SU-DHL-6 (cell line): ENCODE measurements around the gene FCMR.

Source experiments
- H2AFZ ChIP-seq: fragments of 200-600 bp; sonication (generic); 2 replicates; pipeline ENCODE4 v1.6.1; 2014; ENCODE audit warnings: low read depth, mild to moderate bottlenecking, moderate library complexity, mixed read lengths, antibody characterized with exemption, low read length; ENCODE audit not compliant: severe bottlenecking
- H3F3A ChIP-seq: fragments of 200-600 bp; shearing (Covaris generic); 2 replicates; pipeline ENCODE4 v1.6.0; 2016; ENCODE audit warnings: antibody characterized with exemption, mild to moderate bottlenecking; ENCODE audit not compliant: insufficient read depth
- H3K27ac ChIP-seq: fragments of 200-600 bp; sonication (generic); 2 replicates; pipeline ENCODE4 v1.5.1; 2016; ENCODE audit warnings: low read depth, mild to moderate bottlenecking, low read length, moderate library complexity, mixed read lengths
- H3K27me3 ChIP-seq: fragments of 200-600 bp; sonication (generic), shearing (Covaris generic); 2 replicates; pipeline ENCODE4 v1.6.0; 2014; ENCODE audit warnings: mild to moderate bottlenecking, low read length
- H3K36me3 ChIP-seq: fragments of 200-600 bp; sonication (generic); 2 replicates; pipeline ENCODE4 v1.6.1; 2014; ENCODE audit warnings: mild to moderate bottlenecking, low read length, mixed read lengths
- H3K4me2 ChIP-seq: fragments of 300-600, 200-600 bp; shearing (Covaris generic), sonication (generic); 2 replicates; pipeline ENCODE4 v1.6.0; 2014; ENCODE audit warnings: low read length, low read depth, mild to moderate bottlenecking; ENCODE audit not compliant: poor library complexity, severe bottlenecking
- H3K4me3 ChIP-seq: fragments of 200-600 bp; sonication (generic); 2 replicates; pipeline ENCODE4 v1.5.1; 2014; ENCODE audit warnings: antibody characterized with exemption, low read length, mild to moderate bottlenecking, mixed read lengths; ENCODE audit not compliant: insufficient read depth, poor library complexity, severe bottlenecking
- H3K79me2 ChIP-seq: fragments of 200-600 bp; sonication (generic); 2 replicates; pipeline ENCODE4 v1.6.1; 2014; ENCODE audit warnings: mild to moderate bottlenecking, low read length, moderate library complexity; ENCODE audit not compliant: insufficient read depth
- H3K9ac ChIP-seq: fragments of 200-600 bp; sonication (generic); 2 replicates; pipeline ENCODE4 v1.7.0; 2014; ENCODE audit warnings: mild to moderate bottlenecking, low read length
- H3K9me2 ChIP-seq: fragments of 200-600 bp; sonication (generic); replicated peaks from 2 replicates; pipeline ENCODE4 v1.6.1; 2014; ENCODE audit warnings: low read length; ENCODE audit not compliant: insufficient read depth
- H3K9me3 ChIP-seq: fragments of 200-600 bp; sonication (generic); 2 replicates; pipeline ENCODE4 v1.6.1; 2014; ENCODE audit warnings: low read length, mixed read lengths; ENCODE audit not compliant: insufficient read depth
- H4K20me1 ChIP-seq: fragments of 200-600 bp; sonication (generic); 2 replicates; pipeline ENCODE4 v1.6.1; 2014; ENCODE audit warnings: low read depth, mild to moderate bottlenecking, antibody characterized with exemption, low read length, moderate library complexity, mixed read lengths
- EZH2phosphoT487 ChIP-seq: fragments of 200-600 bp; sonication (generic), shearing (Covaris generic); conservative IDR thresholded peaks from 2 replicates; pipeline ENCODE4 v1.6.1; 2018; ENCODE audit warnings: mild to moderate bottlenecking, antibody characterized with exemption, low read length, moderate library complexity, mixed read lengths
- TF ChIP-seq, protein P1 (sequence below): fragments of 200-600 bp; sonication (generic); IDR thresholded peaks from one replicate; pipeline ENCODE4 v1.5.1; 2017; ENCODE audit warnings: antibody characterized with exemption, mild to moderate bottlenecking, low read length, moderate library complexity; ENCODE audit not compliant: insufficient read depth, poor library complexity, severe bottlenecking

FCMR gene

GRCh38 chr1:206961668-206962067, 39.9 kb upstream of the FCMR start:
- H3K9me2 ChIP-seq: no peaks in the 10 kb centered on the region
- H3K9ac ChIP-seq: no peak overlapping the region
- H3F3A ChIP-seq: no peaks in the 10 kb centered on the region
- no peak overlapping the region for H3K4me2 ChIP-seq
- H3K4me3 ChIP-seq: no peak overlapping the region
- H4K20me1 ChIP-seq: no peaks in the 10 kb centered on the region
- H3K79me2 ChIP-seq: no peaks in the 10 kb centered on the region
- TF ChIP-seq, protein P1, sequence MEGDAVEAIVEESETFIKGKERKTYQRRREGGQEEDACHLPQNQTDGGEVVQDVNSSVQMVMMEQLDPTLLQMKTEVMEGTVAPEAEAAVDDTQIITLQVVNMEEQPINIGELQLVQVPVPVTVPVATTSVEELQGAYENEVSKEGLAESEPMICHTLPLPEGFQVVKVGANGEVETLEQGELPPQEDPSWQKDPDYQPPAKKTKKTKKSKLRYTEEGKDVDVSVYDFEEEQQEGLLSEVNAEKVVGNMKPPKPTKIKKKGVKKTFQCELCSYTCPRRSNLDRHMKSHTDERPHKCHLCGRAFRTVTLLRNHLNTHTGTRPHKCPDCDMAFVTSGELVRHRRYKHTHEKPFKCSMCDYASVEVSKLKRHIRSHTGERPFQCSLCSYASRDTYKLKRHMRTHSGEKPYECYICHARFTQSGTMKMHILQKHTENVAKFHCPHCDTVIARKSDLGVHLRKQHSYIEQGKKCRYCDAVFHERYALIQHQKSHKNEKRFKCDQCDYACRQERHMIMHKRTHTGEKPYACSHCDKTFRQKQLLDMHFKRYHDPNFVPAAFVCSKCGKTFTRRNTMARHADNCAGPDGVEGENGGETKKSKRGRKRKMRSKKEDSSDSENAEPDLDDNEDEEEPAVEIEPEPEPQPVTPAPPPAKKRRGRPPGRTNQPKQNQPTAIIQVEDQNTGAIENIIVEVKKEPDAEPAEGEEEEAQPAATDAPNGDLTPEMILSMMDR: no peak
- no peak for TF ChIP-seq EZH2phosphoT487
- H3K27ac ChIP-seq: no peak overlapping the region
- H2AFZ ChIP-seq: no peak overlapping the region
- H3K27me3 ChIP-seq: no peaks in the 10 kb centered on the region
- no peaks in the 10 kb centered on the region for H3K9me3 ChIP-seq
- no peaks in the 10 kb centered on the region for H3K36me3 ChIP-seq

GRCh38 chr1:206960676-206961386, 39.1 kb upstream of the FCMR start:
- no peak overlapping the region for H3K9ac ChIP-seq
- H3K9me2 ChIP-seq: no peaks in the 10 kb centered on the region
- no peaks in the 10 kb centered on the region for H3K27me3 ChIP-seq
- TF ChIP-seq EZH2phosphoT487: no peak
- TF ChIP-seq, protein P1: no peak
- no peak overlapping the region for H3K4me2 ChIP-seq
- H3K4me3 ChIP-seq: no peak overlapping the region
- no peaks in the 10 kb centered on the region for H4K20me1 ChIP-seq
- no peaks in the 10 kb centered on the region for H3F3A ChIP-seq
- no peak overlapping the region for H2AFZ ChIP-seq
- H3K36me3 ChIP-seq: no peaks in the 10 kb centered on the region
- no peaks in the 10 kb centered on the region for H3K9me3 ChIP-seq
- no peak overlapping the region for H3K27ac ChIP-seq
- no peaks in the 10 kb centered on the region for H3K79me2 ChIP-seq

GRCh38 chr1:206958144-206958543, 36.4 kb upstream of the FCMR start:
- Histone ChIP-seq H3F3A (no peaks in the 10 kb centered on the region), H3K9me3 (no peaks in the 10 kb centered on the region), H3K36me3 (no peaks in the 10 kb centered on the region), H2AFZ (no peak overlapping the region), H3K9ac (no peak overlapping the region), H4K20me1 (no peaks in the 10 kb centered on the region), H3K9me2 (no peaks in the 10 kb centered on the region), H3K4me2 (no peak overlapping the region), H3K27me3 (no peaks in the 10 kb centered on the region), H3K79me2 (no peaks in the 10 kb centered on the region), H3K27ac (no peak overlapping the region), H3K4me3 (no peak overlapping the region)
- TF ChIP-seq, protein P1: no peak
- no peak for TF ChIP-seq EZH2phosphoT487

GRCh38 chr1:206957639-206958038, 35.9 kb upstream of the FCMR start:
- H3K9me2 ChIP-seq: no peaks in the 10 kb centered on the region
- no peak overlapping the region for H3K4me2 ChIP-seq
- no peaks in the 10 kb centered on the region for H3K9me3 ChIP-seq
- H3K27me3 ChIP-seq: no peaks in the 10 kb centered on the region
- no peaks in the 10 kb centered on the region for H4K20me1 ChIP-seq
- no peaks in the 10 kb centered on the region for H3F3A ChIP-seq
- no peaks in the 10 kb centered on the region for H3K79me2 ChIP-seq
- H3K4me3 ChIP-seq: no peak overlapping the region
- H3K27ac ChIP-seq: no peak overlapping the region
- no peak for TF ChIP-seq EZH2phosphoT487
- TF ChIP-seq, protein P1: no peak
- H3K9ac ChIP-seq: no peak overlapping the region
- no peaks in the 10 kb centered on the region for H3K36me3 ChIP-seq
- no peak overlapping the region for H2AFZ ChIP-seq
